ENCODE results near the gene C6orf136.
"Not testable (repeated sequence)": the region's sequence is repeated elsewhere in the genome, so short reads cannot be mapped to it uniquely, and the experiment has no call there.

DNA sequence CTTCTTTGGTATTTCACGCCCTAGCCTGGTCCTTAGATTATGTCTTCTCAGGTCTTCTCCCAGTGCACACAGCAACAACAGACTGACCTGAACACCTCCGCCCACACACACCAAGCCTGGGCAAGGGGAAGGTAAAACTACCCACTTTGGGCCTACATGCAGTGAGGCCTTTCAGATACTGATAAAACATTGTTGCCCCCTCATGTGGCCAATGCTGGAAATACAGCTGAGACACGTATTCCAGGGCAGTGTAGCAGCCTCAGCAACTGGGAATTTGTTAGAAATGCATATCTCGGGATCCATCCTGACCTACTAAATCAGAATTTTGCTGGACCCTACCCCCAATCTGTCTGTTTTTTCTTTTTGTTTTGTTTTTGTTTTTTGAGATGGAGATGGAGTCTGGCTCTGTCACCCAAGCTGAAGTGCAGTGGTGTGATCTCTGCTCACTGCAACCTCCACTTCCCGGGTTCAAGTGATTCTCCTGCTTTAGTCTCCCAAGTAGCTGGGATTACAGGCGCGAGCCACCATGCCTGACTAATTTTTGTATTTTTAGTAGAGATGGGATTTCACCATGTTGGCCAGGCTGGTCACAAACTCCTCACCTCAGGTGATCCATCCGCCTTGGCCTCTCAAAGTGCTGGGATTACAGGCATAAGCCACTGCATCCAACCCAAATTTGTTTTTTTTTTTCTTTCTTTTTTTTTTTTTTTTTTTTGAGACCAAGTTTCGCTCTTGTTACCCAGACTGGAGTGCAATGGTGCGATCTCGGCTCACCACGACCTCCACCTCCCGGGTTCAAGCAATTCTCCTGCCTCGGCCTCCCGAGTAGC lies 49.4 kb upstream of the C6orf136 start:
- TF ChIP-seq, protein P1, sequence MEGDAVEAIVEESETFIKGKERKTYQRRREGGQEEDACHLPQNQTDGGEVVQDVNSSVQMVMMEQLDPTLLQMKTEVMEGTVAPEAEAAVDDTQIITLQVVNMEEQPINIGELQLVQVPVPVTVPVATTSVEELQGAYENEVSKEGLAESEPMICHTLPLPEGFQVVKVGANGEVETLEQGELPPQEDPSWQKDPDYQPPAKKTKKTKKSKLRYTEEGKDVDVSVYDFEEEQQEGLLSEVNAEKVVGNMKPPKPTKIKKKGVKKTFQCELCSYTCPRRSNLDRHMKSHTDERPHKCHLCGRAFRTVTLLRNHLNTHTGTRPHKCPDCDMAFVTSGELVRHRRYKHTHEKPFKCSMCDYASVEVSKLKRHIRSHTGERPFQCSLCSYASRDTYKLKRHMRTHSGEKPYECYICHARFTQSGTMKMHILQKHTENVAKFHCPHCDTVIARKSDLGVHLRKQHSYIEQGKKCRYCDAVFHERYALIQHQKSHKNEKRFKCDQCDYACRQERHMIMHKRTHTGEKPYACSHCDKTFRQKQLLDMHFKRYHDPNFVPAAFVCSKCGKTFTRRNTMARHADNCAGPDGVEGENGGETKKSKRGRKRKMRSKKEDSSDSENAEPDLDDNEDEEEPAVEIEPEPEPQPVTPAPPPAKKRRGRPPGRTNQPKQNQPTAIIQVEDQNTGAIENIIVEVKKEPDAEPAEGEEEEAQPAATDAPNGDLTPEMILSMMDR (IDR thresholded peaks at IDR 0.05), result peak; percentile 47 to 88 (median 84)
- not testable (repeated sequence) for TF ChIP-seq POLR2A (IDR thresholded peaks at IDR 0.05)

Measured in Peyer's patch (tissue), 4 donors.